ENCODE data around the gene KCTD12. TPM values are rescaled to one million over a fixed set of nuclear protein-coding genes. Genes with fewer than 3 reads are reported as not detected.
"Not testable (repeated sequence)": the region's sequence is repeated elsewhere in the genome, so short reads cannot be mapped to it uniquely, and the experiment has no call there.

The KCTD12 gene
- total RNA-seq, 1 donor from 2014 or later, result 3.7 TPM

GRCh38 chr13:76925115-76925514, 38.9 kb upstream of the KCTD12 start:
- DNase-seq (ENCODE audit: low read depth), result no peak
- no peak overlapping the region for H3K4me3 ChIP-seq (ENCODE audit: low read depth, low read length)
- no peak for TF ChIP-seq CTCF (conservative IDR thresholded peaks at IDR 0.05; ENCODE audit: low read depth, low read length)

- DNase-seq (ENCODE audit: low read depth), result no peak
- TF ChIP-seq CTCF (conservative IDR thresholded peaks at IDR 0.05; ENCODE audit: low read depth, low read length), result no peak
- no peak overlapping the region for H3K4me3 ChIP-seq (ENCODE audit: low read depth, low read length)
These were observed 35.3 kb upstream of the KCTD12 start for GRCh38 chr13:76921516-76921915.

- peak; percentile 18 for DNase-seq (ENCODE audit: low read depth)
- not testable (repeated sequence) for H3K4me3 ChIP-seq (ENCODE audit: low read depth, low read length)
These were observed 31.7 kb upstream of the KCTD12 start for GRCh38 chr13:76917755-76918481.

- no peak for DNase-seq (ENCODE audit: low read depth)
- H3K4me3 ChIP-seq (ENCODE audit: low read depth, low read length), result no peak overlapping the region
- TF ChIP-seq CTCF (conservative IDR thresholded peaks at IDR 0.05; ENCODE audit: low read depth, low read length), result no peak
These were observed 30.9 kb upstream of the KCTD12 start for GRCh38 chr13:76917095-76917494.

- DNase-seq (ENCODE audit: low read depth), result no peak
- H3K4me3 ChIP-seq (ENCODE audit: low read depth, low read length), result no peak overlapping the region
- no peak for TF ChIP-seq CTCF (conservative IDR thresholded peaks at IDR 0.05; ENCODE audit: low read depth, low read length)
These were observed 27.7 kb upstream of the KCTD12 start for GRCh38 chr13:76913898-76914297.

GRCh38 chr13:76912476-76912875, 26.3 kb upstream of the KCTD12 start:
- no peak for TF ChIP-seq CTCF (conservative IDR thresholded peaks at IDR 0.05; ENCODE audit: low read depth, low read length)
- H3K4me3 ChIP-seq (ENCODE audit: low read depth, low read length), result no peak overlapping the region
- no peak for DNase-seq (ENCODE audit: low read depth)

GRCh38 chr13:76904507-76904906, 18.3 kb upstream of the KCTD12 start:
- no peak for TF ChIP-seq CTCF (conservative IDR thresholded peaks at IDR 0.05; ENCODE audit: low read depth, low read length)
- no peak overlapping the region for H3K4me3 ChIP-seq (ENCODE audit: low read depth, low read length)
- DNase-seq (ENCODE audit: low read depth), result no peak

Data from epithelial cell of proximal tubule (primary cell).